Measurements from ENCODE around the gene AKAP6.

DNA sequence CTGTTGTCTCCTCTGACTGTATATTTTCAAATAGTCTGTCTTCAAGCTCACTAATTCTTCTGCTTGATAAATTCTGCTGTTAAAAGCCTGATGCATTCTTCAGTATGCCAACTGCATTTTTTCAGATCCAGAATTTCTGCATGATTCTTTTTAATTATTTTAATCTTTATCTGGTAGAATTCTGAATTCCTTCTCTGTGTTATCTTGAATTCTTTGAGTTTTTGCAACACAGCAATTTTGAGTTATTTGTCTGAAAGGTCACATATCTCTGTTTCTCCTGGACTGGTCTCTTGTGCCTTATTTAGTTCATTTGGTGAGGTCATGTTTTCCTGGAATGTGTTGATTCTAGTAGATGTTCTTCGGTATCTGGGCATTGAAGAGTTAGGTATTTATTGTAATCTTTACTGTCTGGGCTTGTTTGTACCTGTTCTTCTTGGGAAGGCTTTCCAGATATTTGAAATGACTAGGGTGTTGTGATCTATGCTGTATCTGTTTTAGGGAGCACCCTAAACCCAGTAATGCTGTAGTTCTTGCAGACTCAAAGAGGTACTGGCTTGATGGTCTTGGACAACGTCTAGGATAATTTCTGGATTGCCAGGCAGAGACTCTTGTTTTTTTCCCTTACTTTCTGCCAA, 415.8 kb downstream of the AKAP6 start:
- TF ChIP-seq, protein P1, sequence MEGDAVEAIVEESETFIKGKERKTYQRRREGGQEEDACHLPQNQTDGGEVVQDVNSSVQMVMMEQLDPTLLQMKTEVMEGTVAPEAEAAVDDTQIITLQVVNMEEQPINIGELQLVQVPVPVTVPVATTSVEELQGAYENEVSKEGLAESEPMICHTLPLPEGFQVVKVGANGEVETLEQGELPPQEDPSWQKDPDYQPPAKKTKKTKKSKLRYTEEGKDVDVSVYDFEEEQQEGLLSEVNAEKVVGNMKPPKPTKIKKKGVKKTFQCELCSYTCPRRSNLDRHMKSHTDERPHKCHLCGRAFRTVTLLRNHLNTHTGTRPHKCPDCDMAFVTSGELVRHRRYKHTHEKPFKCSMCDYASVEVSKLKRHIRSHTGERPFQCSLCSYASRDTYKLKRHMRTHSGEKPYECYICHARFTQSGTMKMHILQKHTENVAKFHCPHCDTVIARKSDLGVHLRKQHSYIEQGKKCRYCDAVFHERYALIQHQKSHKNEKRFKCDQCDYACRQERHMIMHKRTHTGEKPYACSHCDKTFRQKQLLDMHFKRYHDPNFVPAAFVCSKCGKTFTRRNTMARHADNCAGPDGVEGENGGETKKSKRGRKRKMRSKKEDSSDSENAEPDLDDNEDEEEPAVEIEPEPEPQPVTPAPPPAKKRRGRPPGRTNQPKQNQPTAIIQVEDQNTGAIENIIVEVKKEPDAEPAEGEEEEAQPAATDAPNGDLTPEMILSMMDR (IDR thresholded peaks at IDR 0.05): no peak
- no peak for TF ChIP-seq POLR2A (IDR thresholded peaks at IDR 0.05)

All from right lobe of liver (tissue), 4 donors.